Activated CD4-positive, alpha-beta memory T cell treated with anti-CD3 and anti-CD28 coated beads for 36 hours (primary cell): ENCODE data around the gene CTNNA2. TPM values are rescaled to one million over a fixed set of nuclear protein-coding genes. Genes with fewer than 3 reads are reported as not detected.
"Not testable (repeated sequence)": the region's sequence is repeated elsewhere in the genome, so short reads cannot be mapped to it uniquely, and the experiment has no call there.

Experiments
- CTCF ChIA-PET: fragments of 350-600 bp; sonication (Branson Sonifier 250); formaldehyde crosslinking; loops from one replicate; lab custom pipeline; 2021; ENCODE audit warnings: antibody characterized with exemption, inconsistent platforms; lab: Charles Lee
- POLR2A ChIA-PET: fragments of 350-600 bp; sonication (Branson Sonifier 250); formaldehyde crosslinking; loops from one replicate; lab custom pipeline; 2021; ENCODE audit warnings: antibody characterized with exemption; lab: Charles Lee
- DNase-seq: peaks from one replicate; pipeline ENCODE4 v3.0.0-alpha.2; 2020
- H3K27ac Mint-ChIP-seq: one replicate; pipeline ENCODE4 v1.8.0; 2021; ENCODE audit warnings: mixed read lengths
- H3K27me3 Mint-ChIP-seq: one replicate; pipeline ENCODE4 v1.8.0; 2021; ENCODE audit warnings: mixed read lengths
- H3K36me3 Mint-ChIP-seq: one replicate; pipeline ENCODE4 v1.8.0; 2021; ENCODE audit warnings: mixed read lengths
- H3K4me1 Mint-ChIP-seq: one replicate; pipeline ENCODE4 v1.8.0; 2021; ENCODE audit warnings: low read depth, mixed read lengths
- H3K4me3 Mint-ChIP-seq: one replicate; pipeline ENCODE4 v1.8.0; 2021; ENCODE audit warnings: mild to moderate bottlenecking, mixed read lengths
- H3K9me3 Mint-ChIP-seq: one replicate; pipeline ENCODE4 v1.8.0; 2021; ENCODE audit warnings: mixed read lengths
- intact Hi-C: fragments of 100-400 bp; cut with micrococcal nuclease; formaldehyde crosslinking; loops from one replicate; pipeline ENCODE4 v1.15.1; 2023
- total RNA-seq, 2 experiments: library from RNA; stranded (reverse); gene quantifications; one replicate each; pipeline ENCODE4 v1.2.3, GENCODE V29; 2021

Gene CTNNA2
- total RNA-seq, 2 experiments from 2014 or later, result not detected

DNA sequence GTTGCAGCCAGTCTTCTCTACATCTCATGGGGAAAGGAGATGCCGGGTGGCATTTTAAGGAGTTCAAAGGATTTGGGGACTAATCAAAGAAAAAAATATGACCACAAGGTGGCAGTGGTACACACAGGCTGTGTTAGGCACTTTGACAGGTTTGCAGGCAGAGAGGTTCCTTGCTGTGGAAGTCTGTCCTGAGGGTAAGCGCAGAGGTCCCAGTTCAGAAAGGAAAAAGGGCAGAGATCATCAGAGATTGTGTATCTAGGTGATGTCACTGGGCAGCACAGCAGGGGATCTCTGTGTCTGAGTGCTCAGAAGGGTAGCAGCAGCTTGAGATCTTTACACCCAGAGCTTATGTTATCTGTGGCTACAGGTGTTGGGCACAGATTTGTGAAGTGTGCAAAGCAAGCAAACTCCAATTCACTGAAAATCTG is 560.3 kb downstream of the CTNNA2 start:
- intact Hi-C loops, result loop anchor here (10.0 kb wide), 1 partner anchor 162 kb away; no protein-coding TSS in a partner anchor
- Mint-ChIP-seq H3K27me3 (peaks cover 1% of the 10 kb centered on the region), H3K4me3 (no peak overlapping the region), H3K27ac (no peak overlapping the region), H3K36me3 (no peaks in the 10 kb centered on the region), H3K4me1 (no peaks in the 10 kb centered on the region), H3K9me3 (peaks cover 2% of the 10 kb centered on the region)
- no peak for DNase-seq
- POLR2A ChIA-PET, result no interaction called here
- CTCF ChIA-PET, result interaction anchor here (1.1 kb wide), 1 partner anchor 81 kb away, joined by 3 read pairs; no protein-coding TSS in a partner anchor

DNA sequence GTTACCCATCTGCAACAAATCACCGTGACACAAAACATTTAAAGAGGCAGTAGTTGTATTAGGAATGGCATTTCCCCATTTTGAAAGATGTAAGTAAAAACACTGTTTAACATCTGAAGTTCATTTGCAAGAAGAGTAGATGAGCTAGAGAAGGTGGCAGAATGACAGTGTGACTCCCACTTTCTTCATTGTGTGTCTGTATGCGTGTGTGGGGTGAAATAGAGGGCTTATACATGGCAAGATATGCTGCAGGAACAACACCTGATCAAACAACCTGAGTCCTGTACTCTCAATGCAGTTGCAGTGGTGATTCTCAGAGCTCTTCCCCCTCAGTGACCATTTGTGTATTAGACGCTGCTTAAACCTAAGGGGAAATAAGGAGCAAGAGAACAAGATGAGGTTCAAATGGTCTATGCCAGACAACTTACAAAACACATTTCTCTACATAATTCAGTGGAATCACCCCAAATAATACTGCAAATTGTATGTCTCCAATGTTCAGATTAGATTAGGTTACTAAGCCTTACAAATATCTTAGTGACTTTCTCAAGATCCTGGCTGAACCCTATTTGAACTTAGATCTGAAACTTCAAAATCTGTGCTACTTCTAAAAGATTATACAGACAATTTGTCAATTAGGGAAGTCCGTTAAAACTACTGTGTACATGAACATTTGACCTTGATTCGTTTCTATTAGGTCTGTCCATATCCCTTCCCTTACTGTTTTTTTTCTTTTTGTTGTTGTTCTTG is 561.6 kb downstream of the CTNNA2 start:
- Mint-ChIP-seq H3K36me3 (no peaks in the 10 kb centered on the region), H3K4me1 (no peaks in the 10 kb centered on the region), H3K9me3 (peaks cover 2% of the 10 kb centered on the region), H3K27me3 (peaks cover 1% of the 10 kb centered on the region), H3K4me3 (no peak overlapping the region), H3K27ac (no peak overlapping the region)
- CTCF ChIA-PET, result interaction anchor here (1.1 kb wide), 1 partner anchor 79 kb away, joined by 3 read pairs; no protein-coding TSS in a partner anchor
- intact Hi-C loops, result loop anchor here (10.0 kb wide), 1 partner anchor 160 kb away; no protein-coding TSS in a partner anchor
- POLR2A ChIA-PET, result no interaction called here
- no peak for DNase-seq

DNA sequence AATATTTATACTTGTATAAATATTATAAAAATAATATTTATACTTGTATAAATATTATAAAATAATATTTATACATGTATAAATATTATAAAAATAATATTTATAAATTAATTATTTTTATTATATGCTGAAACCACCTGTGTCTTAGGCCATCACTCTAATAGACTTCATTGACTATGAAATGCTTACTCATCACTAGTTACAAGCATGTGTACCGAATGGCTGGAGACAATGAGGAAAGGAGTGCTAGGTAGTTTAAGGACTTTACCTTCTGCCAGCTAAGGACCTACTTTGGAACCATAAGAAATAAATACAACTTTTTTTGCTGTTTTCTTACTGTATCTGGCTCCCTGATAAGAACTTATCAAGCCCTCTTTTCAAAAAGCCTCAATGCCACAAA is 562.9 kb downstream of the CTNNA2 start:
- Mint-ChIP-seq H3K9me3 (peaks cover 2% of the 10 kb centered on the region), H3K4me1 (no peaks in the 10 kb centered on the region), H3K36me3 (no peaks in the 10 kb centered on the region), H3K27me3 (peaks cover 1% of the 10 kb centered on the region), H3K4me3 (no peak overlapping the region), H3K27ac (no peak overlapping the region)
- ChIA-PET POLR2A (no interaction called here), CTCF (no interaction called here)
- DNase-seq, result no peak
- intact Hi-C loops, result loop anchor here (10.0 kb wide), 1 partner anchor 159 kb away; no protein-coding TSS in a partner anchor

DNA sequence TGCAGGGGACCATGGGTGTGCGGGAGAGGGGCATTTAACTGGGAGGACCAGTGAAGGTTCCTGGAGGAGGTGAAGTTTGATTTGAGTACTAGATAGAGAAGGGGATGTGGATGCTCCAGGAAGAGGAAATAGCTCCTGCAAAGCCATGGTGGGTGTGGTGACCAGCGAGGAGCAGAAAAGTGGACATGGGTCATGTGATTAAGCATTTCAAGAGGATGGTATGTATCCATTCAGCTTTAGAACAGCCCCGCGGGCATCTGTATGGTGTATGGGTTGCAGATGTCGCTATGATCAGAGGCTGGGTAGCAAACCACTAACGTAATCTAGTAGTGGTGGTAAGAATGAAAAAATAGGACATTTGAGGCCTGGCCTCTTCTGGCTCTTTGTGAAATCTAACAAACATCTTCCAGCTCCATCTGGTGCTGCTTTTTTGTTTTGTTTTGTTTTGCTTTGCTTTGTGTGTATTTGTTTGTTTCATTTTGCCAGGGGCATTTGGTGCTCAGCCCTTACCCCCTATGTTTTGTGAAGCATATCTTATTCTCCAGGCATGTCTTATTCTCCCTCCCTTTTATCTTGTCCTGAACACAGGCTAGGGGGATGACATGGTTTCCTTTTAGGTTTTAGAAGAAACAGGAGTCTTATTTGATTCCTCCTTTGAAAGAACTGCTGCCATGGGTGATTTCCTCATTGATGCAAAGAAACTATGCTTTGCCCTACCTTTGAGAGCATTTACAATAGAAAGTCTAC is 565.6 kb downstream of the CTNNA2 start:
- Mint-ChIP-seq H3K27me3 (no peaks in the 10 kb centered on the region), H3K4me3 (no peak overlapping the region), H3K27ac (no peak overlapping the region), H3K4me1 (no peaks in the 10 kb centered on the region), H3K9me3 (peaks cover 2% of the 10 kb centered on the region), H3K36me3 (no peaks in the 10 kb centered on the region)
- ChIA-PET POLR2A (no interaction called here), CTCF (no interaction called here)
- intact Hi-C loops, result loop anchor here (10.0 kb wide), 1 partner anchor 156 kb away; no protein-coding TSS in a partner anchor
- DNase-seq, result no peak

DNA sequence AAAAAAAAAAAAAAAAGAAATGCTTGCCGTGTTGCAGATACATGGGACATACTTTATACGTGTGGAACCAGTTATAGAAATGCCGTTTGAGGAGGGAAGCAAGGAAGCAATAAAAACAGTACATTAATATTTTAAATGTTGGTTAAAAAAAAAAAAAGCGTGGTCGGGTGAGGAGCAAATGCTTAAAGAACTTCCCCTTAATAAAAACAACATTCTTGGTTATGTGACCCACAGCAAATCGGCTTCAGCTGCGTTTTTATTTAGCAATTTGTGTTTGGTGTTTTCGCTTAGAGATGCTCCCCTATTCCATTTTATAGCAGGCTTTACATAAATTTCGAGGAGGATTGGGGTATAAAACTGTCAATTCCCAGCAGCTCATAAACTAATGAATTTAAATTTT is 568.1 kb downstream of the CTNNA2 start:
- intact Hi-C loops, result no loop called here
- H3K27me3 Mint-ChIP-seq, result no peaks in the 10 kb centered on the region

DNA sequence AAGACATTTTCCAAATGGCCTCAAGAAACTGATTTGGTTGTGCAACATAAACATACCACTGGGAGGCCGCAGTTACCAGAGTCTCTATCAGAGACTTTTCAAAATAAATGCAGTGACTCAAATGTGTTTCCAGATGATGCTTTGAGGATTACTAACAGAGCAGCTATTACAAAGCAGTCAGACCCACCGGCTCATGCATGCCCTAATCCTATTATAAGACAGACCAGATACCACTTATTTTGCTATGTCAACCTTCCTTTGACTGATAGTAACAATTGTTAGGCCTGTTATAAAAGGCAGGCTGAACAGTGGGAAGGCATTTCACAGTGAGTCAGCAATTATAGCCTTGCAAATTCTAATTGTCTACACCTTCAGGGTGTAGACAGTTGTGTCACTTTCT is 574.0 kb downstream of the CTNNA2 start:
- Mint-ChIP-seq H3K9me3 (no peaks in the 10 kb centered on the region), H3K27ac (no peak overlapping the region), H3K4me3 (no peak overlapping the region), H3K4me1 (no peaks in the 10 kb centered on the region), H3K36me3 (no peaks in the 10 kb centered on the region), H3K27me3 (no peaks in the 10 kb centered on the region)
- intact Hi-C loops, result no loop called here
- DNase-seq, result no peak
- ChIA-PET CTCF (no interaction called here), POLR2A (no interaction called here)

More for the DNA sequence above, 568.1 kb downstream of the CTNNA2 start:
- ChIA-PET CTCF (no interaction called here), POLR2A (no interaction called here)
- no peak for DNase-seq
- Mint-ChIP-seq H3K4me1 (no peaks in the 10 kb centered on the region), H3K4me3 (no peak overlapping the region), H3K36me3 (no peaks in the 10 kb centered on the region), H3K9me3 (peaks cover 2% of the 10 kb centered on the region), H3K27ac (no peak overlapping the region)

DNA sequence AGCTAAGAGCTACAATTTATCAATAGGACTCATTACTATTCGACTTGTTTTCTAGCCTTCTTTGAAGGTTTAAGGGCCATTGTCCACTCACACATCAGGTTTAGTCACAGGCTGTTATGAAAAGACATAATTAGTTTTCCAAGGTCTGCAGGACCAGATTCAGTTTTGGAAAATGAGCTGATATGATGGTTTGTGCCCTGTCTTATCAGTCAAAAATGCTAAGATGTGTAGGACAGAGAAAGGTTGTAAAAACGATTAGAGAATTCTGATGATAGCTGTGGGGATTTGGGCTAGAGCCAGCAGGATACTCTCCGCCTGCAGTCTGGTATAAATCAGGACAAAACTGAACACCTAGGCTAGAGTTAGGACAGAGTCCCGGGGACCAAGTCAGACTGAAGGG is 578.4 kb downstream of the CTNNA2 start:
- H3K27me3 Mint-ChIP-seq, result no peaks in the 10 kb centered on the region
- intact Hi-C loops, result no loop called here
- no peak for DNase-seq
- no peaks in the 10 kb centered on the region for H3K36me3 Mint-ChIP-seq
- CTCF ChIA-PET, result no interaction called here
- H3K4me1 Mint-ChIP-seq, result no peaks in the 10 kb centered on the region
- H3K27ac Mint-ChIP-seq, result no peak overlapping the region
- POLR2A ChIA-PET, result no interaction called here
- H3K9me3 Mint-ChIP-seq, result peaks cover 2% of the 10 kb centered on the region
- no peak overlapping the region for H3K4me3 Mint-ChIP-seq

DNA sequence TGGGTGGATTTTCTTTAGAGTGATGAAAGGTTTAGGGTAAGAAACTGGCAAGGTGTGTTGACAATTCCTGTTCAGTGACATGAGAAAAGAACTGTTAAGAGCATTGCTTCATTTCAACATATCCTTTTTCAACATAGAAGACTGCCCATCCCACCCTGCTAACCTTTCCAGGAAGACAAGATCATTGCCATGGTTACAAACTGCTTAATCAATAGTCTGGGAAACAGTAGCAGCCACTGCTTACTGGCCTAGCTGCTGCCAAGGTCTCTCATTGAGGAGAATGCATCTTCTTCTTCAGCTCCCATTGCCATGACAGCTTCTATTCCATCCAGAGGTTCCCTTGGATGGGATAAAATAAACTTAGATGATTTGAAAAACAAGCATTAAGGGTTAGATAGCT is 579.6 kb downstream of the CTNNA2 start:
- intact Hi-C loops, result no loop called here
- Mint-ChIP-seq H3K27me3 (no peaks in the 10 kb centered on the region), H3K4me3 (no peak overlapping the region), H3K9me3 (peaks cover 3% of the 10 kb centered on the region), H3K27ac (no peak overlapping the region), H3K36me3 (no peaks in the 10 kb centered on the region), H3K4me1 (no peaks in the 10 kb centered on the region)
- DNase-seq, result no peak
- ChIA-PET POLR2A (no interaction called here), CTCF (no interaction called here)

DNA sequence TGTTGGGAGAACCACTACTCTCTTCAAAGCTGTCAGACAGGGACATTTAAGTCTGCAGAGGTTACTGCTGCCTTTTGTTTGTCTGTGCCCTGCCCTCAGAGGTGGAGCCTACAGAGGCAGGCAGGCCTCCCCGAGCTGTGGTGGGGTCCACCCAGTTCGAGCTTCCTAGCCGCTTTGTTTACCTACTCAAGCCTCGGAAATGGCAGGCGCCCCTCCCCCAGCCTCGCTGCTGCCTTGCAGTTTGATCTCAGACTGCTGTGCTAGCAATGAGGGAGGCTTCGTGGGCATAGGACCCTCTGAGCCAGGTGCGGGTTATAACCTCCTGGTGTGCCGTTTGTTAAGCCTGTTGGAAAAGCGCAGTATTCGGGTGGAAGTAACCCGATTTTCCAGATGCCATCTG is 585.7 kb downstream of the CTNNA2 start:
- POLR2A ChIA-PET, H3K27me3 Mint-ChIP-seq: not testable (repeated sequence)

DNA sequence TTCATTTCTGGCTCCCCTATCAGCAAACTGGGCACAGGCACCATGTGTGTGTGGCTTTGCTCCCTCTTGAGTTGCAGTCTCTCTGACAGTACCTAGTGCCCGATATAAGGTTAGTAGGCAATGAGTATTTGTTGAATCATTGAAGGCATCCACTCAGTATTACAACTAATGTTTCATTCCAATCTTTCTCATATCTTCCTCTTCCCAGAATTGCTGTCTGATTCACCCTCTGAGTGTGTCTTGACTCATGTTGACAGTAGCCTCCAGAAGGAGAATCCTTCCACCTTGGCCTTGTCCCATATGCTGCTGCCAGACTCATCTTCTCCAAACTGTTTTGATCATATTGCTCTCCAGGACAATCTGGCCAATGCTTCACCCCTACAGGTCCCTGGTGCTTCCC is 589.2 kb downstream of the CTNNA2 start:
- intact Hi-C loops, result no loop called here
- Mint-ChIP-seq H3K4me1 (no peaks in the 10 kb centered on the region), H3K9me3 (no peaks in the 10 kb centered on the region), H3K27me3 (no peaks in the 10 kb centered on the region), H3K27ac (no peak overlapping the region), H3K4me3 (no peak overlapping the region), H3K36me3 (no peaks in the 10 kb centered on the region)
- ChIA-PET CTCF (no interaction called here), POLR2A (no interaction called here)
- DNase-seq, result no peak

More for the DNA sequence above, 585.7 kb downstream of the CTNNA2 start:
- H3K36me3 Mint-ChIP-seq, DNase-seq, H3K9me3 Mint-ChIP-seq, H3K27ac Mint-ChIP-seq, H3K4me1 Mint-ChIP-seq, H3K4me3 Mint-ChIP-seq, intact Hi-C loops, CTCF ChIA-PET: not testable (repeated sequence)

DNA sequence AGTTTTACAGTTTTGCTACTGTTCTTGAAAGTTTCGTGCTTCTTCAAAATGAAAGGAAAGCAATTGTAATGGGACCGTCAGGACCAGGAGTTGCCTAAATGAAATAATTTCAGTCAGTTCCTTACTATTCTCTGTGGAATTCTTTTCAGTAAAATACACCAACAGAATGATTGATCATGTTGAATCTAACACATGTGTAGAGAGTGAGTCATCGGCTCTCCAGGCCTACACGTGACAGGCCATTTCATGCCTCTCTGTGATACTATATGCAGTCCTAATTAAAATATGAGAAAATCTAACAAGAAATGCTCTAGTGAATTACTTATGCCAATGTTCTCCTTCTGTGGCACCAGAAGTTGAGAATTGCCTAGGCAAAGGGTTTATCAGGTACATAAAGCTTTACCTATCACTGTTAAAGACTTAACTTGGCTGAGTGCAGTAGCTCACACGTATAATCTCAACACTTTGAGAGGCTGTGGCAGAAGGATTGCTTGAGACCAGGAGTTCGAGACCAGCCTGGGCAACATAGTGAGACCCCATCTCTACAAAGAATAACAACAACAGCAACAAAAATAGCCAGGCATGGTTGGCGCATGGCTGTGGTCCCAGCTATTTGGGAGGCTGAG is 592.3 kb downstream of the CTNNA2 start:
- Mint-ChIP-seq H3K36me3 (no peaks in the 10 kb centered on the region), H3K4me1 (no peaks in the 10 kb centered on the region), H3K9me3 (peaks cover 2% of the 10 kb centered on the region), H3K27me3 (no peaks in the 10 kb centered on the region), H3K4me3 (no peak overlapping the region), H3K27ac (no peak overlapping the region)
- DNase-seq, result no peak
- CTCF ChIA-PET, result no interaction called here
- POLR2A ChIA-PET, result no interaction called here
- intact Hi-C loops, result no loop called here

DNA sequence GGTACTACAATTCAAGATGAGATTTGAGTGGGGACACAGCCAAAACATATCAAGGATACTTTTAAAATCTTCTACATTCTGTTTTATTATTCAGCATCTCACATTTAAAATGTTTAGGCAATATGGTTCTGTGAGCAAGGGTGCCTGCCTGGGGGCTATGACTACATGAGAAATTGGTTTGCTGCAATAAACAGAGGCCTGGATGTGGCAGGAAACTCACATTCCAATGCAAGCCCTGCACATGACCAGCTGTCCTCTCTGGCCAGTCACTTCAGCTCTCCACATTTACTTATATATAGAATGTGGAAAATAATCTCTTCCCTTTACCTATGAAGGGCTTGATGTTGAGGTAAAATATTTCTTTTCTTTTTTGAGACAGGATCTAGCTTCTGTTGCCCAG is 598.3 kb downstream of the CTNNA2 start:
- H3K27ac Mint-ChIP-seq, result no peak overlapping the region
- no peaks in the 10 kb centered on the region for H3K27me3 Mint-ChIP-seq
- H3K36me3 Mint-ChIP-seq, result no peaks in the 10 kb centered on the region
- intact Hi-C loops, result no loop called here
- no peaks in the 10 kb centered on the region for H3K4me1 Mint-ChIP-seq
- CTCF ChIA-PET, result no interaction called here
- POLR2A ChIA-PET, result no interaction called here
- H3K4me3 Mint-ChIP-seq, result no peak overlapping the region
- no peak for DNase-seq
- H3K9me3 Mint-ChIP-seq, result peaks cover 11% of the 10 kb centered on the region
